Measurements from ENCODE around the gene PLEKHA6. TPM values are rescaled to one million over a fixed set of nuclear protein-coding genes. Genes with fewer than 3 reads are reported as not detected.
A peak's percentile ranks its signal among the peaks of the same experiment; 100 is the strongest.

PLEKHA6 gene
- total and polyA plus RNA-seq, 2 of the 4 experiments (the other 2 are of a cell fraction), result 8.2 to 19.9 TPM

DNA sequence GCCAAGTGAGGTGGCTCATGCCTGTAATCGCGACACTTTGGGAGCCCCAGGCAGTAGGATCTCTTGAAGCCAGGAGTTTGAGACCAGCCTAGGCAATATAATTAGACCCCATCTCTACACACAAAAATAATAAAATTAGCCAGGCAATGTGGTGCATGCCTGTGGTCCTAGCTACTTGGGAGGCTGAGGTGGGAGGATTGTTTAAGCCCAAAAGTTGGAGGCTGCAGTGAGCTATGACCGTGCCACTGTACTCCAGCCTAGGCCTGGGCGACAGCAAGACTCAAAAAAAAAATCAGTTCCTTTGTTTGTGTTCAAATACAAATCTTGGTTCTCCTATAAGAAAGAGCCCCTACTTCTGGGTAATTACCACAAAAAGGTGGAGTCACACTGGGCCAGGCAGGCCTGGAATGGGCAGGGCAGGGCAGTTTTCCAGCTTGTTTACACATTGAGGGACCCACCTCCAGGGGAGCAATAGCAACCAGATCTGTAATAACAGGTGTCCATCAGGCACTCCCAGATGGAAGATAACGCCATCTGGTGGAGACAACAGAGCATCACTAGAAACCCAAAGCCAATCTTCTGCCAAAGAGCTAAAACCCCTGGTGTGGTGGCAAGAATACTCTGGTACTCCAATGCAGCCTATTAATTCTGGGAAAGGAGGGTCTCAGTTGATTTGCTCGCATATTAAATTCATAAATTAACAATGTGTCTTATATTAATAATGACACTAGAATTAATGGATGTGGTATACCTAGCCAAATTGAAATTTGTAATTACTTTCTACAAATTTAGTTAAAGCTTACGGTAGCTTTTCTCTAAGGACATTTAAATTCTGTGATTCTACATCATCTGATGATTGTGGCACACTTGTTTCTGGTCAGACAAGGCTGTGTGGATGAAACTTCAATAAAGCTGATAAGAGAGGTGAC is 38.7 kb upstream of the PLEKHA6 start:
- Histone ChIP-seq H3K4me2 (ENCODE audit: low read depth, low read length) (no peak overlapping the region), H3K9ac (ENCODE audit: low read depth, low read length) (no peak overlapping the region), H3K4me1 (ENCODE audit: control insufficient read depth, insufficient read depth, low read length) (no peaks in the 10 kb centered on the region), H3K27ac (ENCODE audit: insufficient read depth, low read length) (no peak overlapping the region), H3K9me1 (ENCODE audit: insufficient read depth, low read length) (no peaks in the 10 kb centered on the region), H2BK15ac (ENCODE audit: low read depth, low read length) (no peak overlapping the region), H2AK5ac (ENCODE audit: low read depth, low read length) (no peak overlapping the region), H3K14ac (replicated peaks; ENCODE audit: low read depth, low read length) (no peak overlapping the region), H3K79me1 (ENCODE audit: low read depth in 1 of 2, low read length in 2 of 2) (peaks cover 0 to 8% of the 10 kb centered on the region in 2 experiments; a peak in 3 of 4 replicates), H2AFZ (replicated peaks; ENCODE audit: low read length, poor library complexity) (no peak overlapping the region), H3K4ac (ENCODE audit: low read depth, low read length) (no peak overlapping the region), H3K18ac (ENCODE audit: low read depth, low read length) (no peak overlapping the region), H2AK9ac (replicated peaks; ENCODE audit: low read depth, low read length, poor library complexity) (peak overlapping the region; percentile 1), H2BK20ac (ENCODE audit: low read depth, low read length) (no peak overlapping the region), H3K27me3 (ENCODE audit: control insufficient read depth, insufficient read depth, low read length) (no peaks in the 10 kb centered on the region), H3K36me3 (ENCODE audit: control insufficient read depth, insufficient read depth, low read length) (peaks cover 14% of the 10 kb centered on the region), H3K9me3 (ENCODE audit: control insufficient read depth, insufficient read depth, low read length) (no peaks in the 10 kb centered on the region), H2BK5ac (ENCODE audit: low read depth, low read length, poor library complexity, severe bottlenecking) (no peak overlapping the region), H3K23ac (ENCODE audit: low read depth, low read length) (no peak overlapping the region), H4K8ac (ENCODE audit: low read depth in 2 of 2, low read length in 2 of 2) (no peak overlapping the region), H4K20me1 (ENCODE audit: insufficient read depth, low read length) (peaks cover 6% of the 10 kb centered on the region; the same call in 1 of the 2 replicates), H3K56ac (ENCODE audit: extremely low read depth, insufficient read depth, low read length) (no peak overlapping the region), H4K5ac (ENCODE audit: low read depth, low read length) (no peak overlapping the region), H3K4me3 (ENCODE audit: insufficient read depth, low read depth, low read length) (no peak overlapping the region), H2BK120ac (ENCODE audit: low read depth, low read length) (no peak overlapping the region), H4K91ac (ENCODE audit: insufficient read depth, low read depth, low read length) (no peak overlapping the region)
- dilution Hi-C loops (cut with HindIII; ENCODE audit: low sequenced_read_pairs, unreplicated experiment), result loop anchor here (25.0 kb wide), 2 partner anchors 236 to 536 kb away; partner anchors contain the start of genes ETNK2, REN and SNRPE
- intact Hi-C loops (cut with micrococcal nuclease), result loop anchor here (1.0 kb wide), 2 partner anchors 184 to 236 kb away; no protein-coding TSS in a partner anchor
- WGBS, 2 experiments (ENCODE audit: extremely low coverage in 2 of 2, insufficient read length in 1 of 2), result 100% methylated on average over 1 of the region's 7 CpGs; no CpG with 5 or more reads in 1 of the 2 experiments
- no TSS peak for BruUV-seq (replicated peaks)
- CTCF ChIA-PET, result interaction anchor here (0.5 to 1.5 kb wide), 23 partner anchors 8 to 1225 kb away, joined by 3 to 16 read pairs (median 4); partner anchors contain the start of gene GOLT1A
- TF ChIP-seq MAFK (IDR thresholded peaks at IDR 0.05; ENCODE audit: low read depth, low read length), result no peak
- TF ChIP-seq SMC3 (IDR thresholded peaks at IDR 0.05; ENCODE audit: low read depth, low read length), result peak; percentile 73
- no peak for TF ChIP-seq FOS (IDR thresholded peaks at IDR 0.05; ENCODE audit: low read depth, low read length)
- peak; percentile 51 for TF ChIP-seq RAD21 (IDR thresholded peaks at IDR 0.05; ENCODE audit: low read length)
- TF ChIP-seq, protein P1, sequence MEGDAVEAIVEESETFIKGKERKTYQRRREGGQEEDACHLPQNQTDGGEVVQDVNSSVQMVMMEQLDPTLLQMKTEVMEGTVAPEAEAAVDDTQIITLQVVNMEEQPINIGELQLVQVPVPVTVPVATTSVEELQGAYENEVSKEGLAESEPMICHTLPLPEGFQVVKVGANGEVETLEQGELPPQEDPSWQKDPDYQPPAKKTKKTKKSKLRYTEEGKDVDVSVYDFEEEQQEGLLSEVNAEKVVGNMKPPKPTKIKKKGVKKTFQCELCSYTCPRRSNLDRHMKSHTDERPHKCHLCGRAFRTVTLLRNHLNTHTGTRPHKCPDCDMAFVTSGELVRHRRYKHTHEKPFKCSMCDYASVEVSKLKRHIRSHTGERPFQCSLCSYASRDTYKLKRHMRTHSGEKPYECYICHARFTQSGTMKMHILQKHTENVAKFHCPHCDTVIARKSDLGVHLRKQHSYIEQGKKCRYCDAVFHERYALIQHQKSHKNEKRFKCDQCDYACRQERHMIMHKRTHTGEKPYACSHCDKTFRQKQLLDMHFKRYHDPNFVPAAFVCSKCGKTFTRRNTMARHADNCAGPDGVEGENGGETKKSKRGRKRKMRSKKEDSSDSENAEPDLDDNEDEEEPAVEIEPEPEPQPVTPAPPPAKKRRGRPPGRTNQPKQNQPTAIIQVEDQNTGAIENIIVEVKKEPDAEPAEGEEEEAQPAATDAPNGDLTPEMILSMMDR (conservative IDR thresholded peaks at IDR 0.05; ENCODE audit: low read depth, low read length), result peak; percentile 71
- no peak for TF ChIP-seq RFX5 (IDR thresholded peaks at IDR 0.05; ENCODE audit: low read depth, low read length)
- in situ Hi-C loops (cut with MboI; ENCODE audit: low sequenced_read_pairs), result no loop called here
- POLR2A ChIA-PET (ENCODE audit: unreplicated experiment), result interaction anchor here (0.6 kb wide), 1 partner anchor 896 kb away, joined by 3 read pairs; no protein-coding TSS in a partner anchor
- peak; percentile 69 for DNase-seq
- peak; percentile 83 for ATAC-seq (ENCODE audit: low read depth)

Data from IMR-90 (cell line).